B cell (primary cell): ENCODE results near the gene ZFYVE9. TPM values are rescaled to one million over a fixed set of nuclear protein-coding genes. Genes with fewer than 3 reads are reported as not detected.

ENCODE experiments used
- ATAC-seq: fragments of 200-7000 bp; cut with Tn5 transposase; one replicate; pipeline ENCODE4 v1.10.0; 2021; ENCODE audit warnings: low read depth, mild to moderate bottlenecking, moderate number of reproducible peaks, moderate library complexity
- CTCF ChIA-PET: fragments of 350-600 bp; sonication (Branson Sonifier 250); formaldehyde crosslinking; loops from one replicate; lab custom pipeline; 2021; ENCODE audit warnings: antibody characterized with exemption, inconsistent platforms; lab: Charles Lee
- POLR2A ChIA-PET: fragments of 350-600 bp; sonication (Branson Sonifier 250); formaldehyde crosslinking; loops from one replicate; lab custom pipeline; 2021; ENCODE audit warnings: antibody characterized with exemption; lab: Charles Lee
- DNase-seq: peaks from one replicate; pipeline ENCODE4 v3.0.0; 2013
- H2AFZ ChIP-seq: 2 replicates; pipeline ENCODE4 v1.6.1; 2012; ENCODE audit warnings: mild to moderate bottlenecking, low read depth, low read length; ENCODE audit not compliant: insufficient read depth, poor library complexity, severe bottlenecking
- H3K27ac ChIP-seq, 2 donors: 1 replicate in 1 of 2; 2 replicates in 1 of 2; pipeline ENCODE4 v1.5.1; 2012 to 2013; ENCODE audit warnings: low read length in 2 of 2, mild to moderate bottlenecking in 2 of 2, moderate library complexity in 1 of 2
- H3K27me3 ChIP-seq, 4 experiments: fragments of 200-600 bp in 1 of 4; sonication (generic) in 1 of 4; replicated peaks in 1 of 4; 1 replicate in 2 of 4; 2 replicates in 2 of 4; pipeline versions ENCODE4 v1.6.1 to v1.7.0; 2013 to 2016; ENCODE audit warnings: low read length in 3 of 4, mild to moderate bottlenecking in 2 of 4, mixed read lengths in 1 of 4, moderate library complexity in 1 of 4; ENCODE audit not compliant: insufficient read depth in 4 of 4, control insufficient read depth in 3 of 4; ENCODE audit errors: control extremely low read depth in 1 of 4
- H3K36me3 ChIP-seq, 2 experiments: replicated peaks in 1 of 2; 1 replicate in 1 of 2; 2 replicates in 1 of 2; pipeline versions ENCODE4 v1.6.1 to v1.7.1; 2013; ENCODE audit warnings: low read length in 1 of 2; ENCODE audit not compliant: insufficient read depth in 2 of 2, control insufficient read depth in 1 of 2; ENCODE audit errors: control extremely low read depth in 1 of 2, extremely low read depth in 1 of 2
- H3K4me1 ChIP-seq, 2 donors: fragments of 200-600 bp in 1 of 2; sonication (generic) in 1 of 2; 1 replicate in 1 of 2; 2 replicates in 1 of 2; pipeline versions ENCODE4 v1.5.1 to v1.6.1; 2013 to 2017; ENCODE audit warnings: low read length in 2 of 2; ENCODE audit not compliant: control insufficient read depth in 2 of 2, insufficient read depth in 2 of 2
- H3K4me2 ChIP-seq: replicated peaks from 2 replicates; pipeline ENCODE3; 2012; ENCODE audit warnings: mild to moderate bottlenecking, low read depth, low read length; ENCODE audit not compliant: poor library complexity, severe bottlenecking
- H3K4me3 ChIP-seq, 5 experiments: fragments of 200-600 bp in 1 of 5; sonication (generic) in 1 of 5; 1 replicate in 3 of 5; 2 replicates in 2 of 5; pipeline versions ENCODE4 v1.5.1 to v1.7.0; 2011 to 2016; ENCODE audit warnings: low read length in 4 of 5, mild to moderate bottlenecking in 4 of 5, low read depth in 2 of 5, control low read depth in 1 of 5, moderate library complexity in 1 of 5; ENCODE audit not compliant: insufficient read depth in 1 of 5; ENCODE audit errors: control extremely low read depth in 1 of 5, extremely low read depth in 1 of 5
- H3K79me2 ChIP-seq: fragments of 200-600 bp; sonication (generic); one replicate; pipeline ENCODE4 v1.6.0; 2016; ENCODE audit warnings: low read length; ENCODE audit not compliant: control insufficient read depth, insufficient read depth
- H3K9ac ChIP-seq: fragments of 200-600 bp; sonication (generic); 2 replicates; pipeline ENCODE4 v1.6.1; 2017; ENCODE audit warnings: mild to moderate bottlenecking, low read length, moderate library complexity
- H3K9me3 ChIP-seq, 3 donors: one replicate each; pipeline versions ENCODE4 v1.6.1 to v1.7.1; 2013; ENCODE audit warnings: low read length in 2 of 3; ENCODE audit not compliant: control insufficient read depth in 2 of 3, insufficient read depth in 1 of 3; ENCODE audit errors: control extremely low read depth in 1 of 3
- H4K20me1 ChIP-seq: 2 replicates; pipeline ENCODE4 v1.6.0; 2012; ENCODE audit warnings: mild to moderate bottlenecking, low read length; ENCODE audit not compliant: insufficient read depth, control insufficient read depth, poor library complexity, severe bottlenecking
- H3K27ac Mint-ChIP-seq: one replicate; pipeline ENCODE4 v1.8.0; 2021; ENCODE audit warnings: mixed read lengths
- H3K27me3 Mint-ChIP-seq: one replicate; pipeline ENCODE4 v1.8.0; 2021; ENCODE audit warnings: mixed read lengths
- H3K4me1 Mint-ChIP-seq: one replicate; pipeline ENCODE4 v1.8.0; 2021; ENCODE audit warnings: mixed read lengths
- H3K4me3 Mint-ChIP-seq: one replicate; pipeline ENCODE4 v1.8.0; 2021; ENCODE audit warnings: mixed read lengths
- H3K9me3 Mint-ChIP-seq: one replicate; pipeline ENCODE4 v1.8.0; 2022; ENCODE audit warnings: mixed read lengths; ENCODE audit not compliant: insufficient read depth
- EZH2 ChIP-seq: IDR thresholded peaks from 2 replicates; pipeline ENCODE4 v1.6.1; 2012; ENCODE audit warnings: borderline replicate concordance, low read depth, mild to moderate bottlenecking, moderate library complexity, low read length; ENCODE audit not compliant: insufficient read depth, poor library complexity, severe bottlenecking
- WGBS: methylation state at CpG from one replicate; pipeline ENCODE4 v1.1.5; 2013; ENCODE audit warnings: missing lambda C conversion rate; ENCODE audit not compliant: insufficient coverage; 5-methylcytosine and 5-hydroxymethylcytosine counted together
- intact Hi-C: fragments of 100-400 bp; cut with micrococcal nuclease; formaldehyde crosslinking; loops from one replicate; pipeline ENCODE4 v1.10.0; 2022
- polyA plus RNA-seq: library from polyadenylated mRNA; depleted of rRNA; stranded (reverse); fragments of >200 nt; gene quantifications from 2 replicates; pipeline ENCODE4 v1.2.3, GENCODE V29; 2012
- total RNA-seq, 2 donors: library from RNA; stranded (reverse); fragments of 120-200 nt in 1 of 2; gene quantifications; 1 replicate in 1 of 2; 2 replicates in 1 of 2; pipeline versions ENCODE4 v1.2.3 to v1.2.4, GENCODE V29; 2013 to 2022
- TF ChIP-seq, protein P1 (sequence below): fragments of 200-600 bp; IDR thresholded peaks from one replicate; pipeline ENCODE4 v1.8.0; 2022; ENCODE audit warnings: antibody characterized with exemption, mild to moderate bottlenecking

The ZFYVE9 gene
- total and polyA plus RNA-seq, 2 donors (not counting 1 experiment from before 2014, with no cell fraction given): 0.16 to 3.3 TPM

DNA sequence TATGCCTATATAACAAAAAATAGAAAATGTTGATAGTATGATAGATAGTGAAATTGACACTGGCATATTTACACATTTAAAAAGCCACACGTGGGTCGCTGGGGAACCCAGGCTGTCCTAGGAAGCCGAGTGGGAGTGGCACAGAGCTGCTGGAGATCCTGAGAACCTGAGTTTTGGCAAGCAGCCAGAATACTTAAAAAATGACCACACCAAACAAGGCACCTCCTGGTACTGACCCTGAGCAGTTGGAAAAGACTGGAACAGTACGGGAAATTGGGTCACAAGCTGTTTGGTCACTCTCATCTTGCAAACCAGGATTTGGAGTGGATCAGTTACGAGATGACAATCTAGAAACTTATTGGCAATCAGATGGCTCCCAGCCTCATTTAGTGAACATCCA is 111.5 kb downstream of the ZFYVE9 start:
- Histone ChIP-seq H3K4me1 (no peaks in the 10 kb centered on the region), H3K79me2 (no peaks in the 10 kb centered on the region), H2AFZ (no peak overlapping the region), H4K20me1 (no peaks in the 10 kb centered on the region), H3K27me3 (peaks cover 0 to 52% (median 36%) of the 10 kb centered on the region in 4 experiments), H3K4me3 (no peak overlapping the region), H3K4me2 (no peak overlapping the region), H3K9me3 (peaks cover 0 to 7% (median 1%) of the 10 kb centered on the region in 3 donors), H3K27ac (no peak overlapping the region), H3K9ac (no peak overlapping the region), H3K36me3 (no peaks in the 10 kb centered on the region)
- WGBS: 100% methylated on average over 2 of the region's 5 CpGs
- Mint-ChIP-seq H3K4me1 (no peaks in the 10 kb centered on the region), H3K4me3 (no peak overlapping the region), H3K27me3 (peaks cover 66% of the 10 kb centered on the region), H3K9me3 (no peaks in the 10 kb centered on the region), H3K27ac (no peak overlapping the region)
- ChIA-PET CTCF (no interaction called here), POLR2A (no interaction called here)
- intact Hi-C loops: no loop called here
- ATAC-seq (no peak), DNase-seq (no peak)
- TF ChIP-seq, protein P1, sequence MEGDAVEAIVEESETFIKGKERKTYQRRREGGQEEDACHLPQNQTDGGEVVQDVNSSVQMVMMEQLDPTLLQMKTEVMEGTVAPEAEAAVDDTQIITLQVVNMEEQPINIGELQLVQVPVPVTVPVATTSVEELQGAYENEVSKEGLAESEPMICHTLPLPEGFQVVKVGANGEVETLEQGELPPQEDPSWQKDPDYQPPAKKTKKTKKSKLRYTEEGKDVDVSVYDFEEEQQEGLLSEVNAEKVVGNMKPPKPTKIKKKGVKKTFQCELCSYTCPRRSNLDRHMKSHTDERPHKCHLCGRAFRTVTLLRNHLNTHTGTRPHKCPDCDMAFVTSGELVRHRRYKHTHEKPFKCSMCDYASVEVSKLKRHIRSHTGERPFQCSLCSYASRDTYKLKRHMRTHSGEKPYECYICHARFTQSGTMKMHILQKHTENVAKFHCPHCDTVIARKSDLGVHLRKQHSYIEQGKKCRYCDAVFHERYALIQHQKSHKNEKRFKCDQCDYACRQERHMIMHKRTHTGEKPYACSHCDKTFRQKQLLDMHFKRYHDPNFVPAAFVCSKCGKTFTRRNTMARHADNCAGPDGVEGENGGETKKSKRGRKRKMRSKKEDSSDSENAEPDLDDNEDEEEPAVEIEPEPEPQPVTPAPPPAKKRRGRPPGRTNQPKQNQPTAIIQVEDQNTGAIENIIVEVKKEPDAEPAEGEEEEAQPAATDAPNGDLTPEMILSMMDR: no peak
- no peak for TF ChIP-seq EZH2

DNA sequence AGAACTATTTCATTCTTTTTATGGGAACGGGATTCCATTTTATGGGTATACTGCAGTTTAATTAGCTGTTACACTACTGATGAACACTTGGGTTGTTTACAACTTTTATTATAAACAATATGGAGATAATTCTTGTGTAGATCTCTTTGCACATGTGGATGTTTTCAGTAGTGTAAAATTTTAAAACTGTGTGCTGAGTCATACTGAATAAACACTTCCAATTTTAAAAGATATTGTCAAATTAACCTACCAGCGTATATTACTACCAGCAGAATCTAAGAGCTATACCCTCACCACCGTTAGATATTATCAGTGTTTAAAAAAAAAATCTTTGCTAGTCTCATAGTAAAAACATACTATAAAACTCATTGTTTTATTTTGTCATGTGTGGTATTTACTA is 118.0 kb downstream of the ZFYVE9 start:
- Histone ChIP-seq H3K79me2 (no peaks in the 10 kb centered on the region), H3K4me2 (no peak overlapping the region), H3K36me3 (no peaks in the 10 kb centered on the region), H3K4me1 (no peaks in the 10 kb centered on the region), H2AFZ (no peak overlapping the region), H4K20me1 (no peaks in the 10 kb centered on the region), H3K27ac (no peak overlapping the region), H3K27me3 (peaks cover 0 to 27% (median 13%) of the 10 kb centered on the region in 4 experiments), H3K9me3 (no peaks in the 10 kb centered on the region), H3K9ac (no peak overlapping the region), H3K4me3 (no peak overlapping the region)
- Mint-ChIP-seq H3K27me3 (peaks cover 61% of the 10 kb centered on the region), H3K27ac (no peak overlapping the region), H3K9me3 (no peaks in the 10 kb centered on the region), H3K4me1 (no peaks in the 10 kb centered on the region), H3K4me3 (no peak overlapping the region)
- intact Hi-C loops: no loop called here
- POLR2A ChIA-PET: no interaction called here
- CTCF ChIA-PET: interaction anchor here (0.6 to 0.7 kb wide), 2 partner anchors 41 to 230 kb away, joined by 3 to 5 read pairs; no protein-coding TSS in a partner anchor
- DNase-seq (no peak), ATAC-seq (no peak)
- no CpG with 5 or more reads among the region's 3 CpGs for WGBS
- TF ChIP-seq, protein P1: no peak
- no peak for TF ChIP-seq EZH2
